ENCODE results near the gene ABCA7. TPM values are rescaled to one million over a fixed set of nuclear protein-coding genes. Genes with fewer than 3 reads are reported as not detected.
A peak's percentile ranks its signal among the peaks of the same experiment; 100 is the strongest.

Gene ABCA7
- total and polyA plus RNA-seq, 2 of the 13 experiments (the other 11 are each of a cell fraction or from before 2014, with no cell fraction given), result 4.4 to 32.4 TPM

GRCh38 chr19:1039646-1040475, at the start of gene ABCA7 (continued):
- TF ChIP-seq RNF219 (CRISPR knock-in tag; IDR thresholded peaks at IDR 0.05), result no peak
- TF ChIP-seq BHLHE40 (IDR thresholded peaks at IDR 0.05; ENCODE audit: low read length), result peak; percentile 6; the same call in 1 of the 2 replicates
- TF ChIP-seq ZNF816 (CRISPR knock-in tag; IDR thresholded peaks at IDR 0.05; ENCODE audit: borderline replicate concordance), result no peak
- TF ChIP-seq ZBTB25 (CRISPR knock-in tag; IDR thresholded peaks at IDR 0.05), result peak; percentile 33; the same call in 1 of the 2 replicates
- no peak for TF ChIP-seq NPAS2 (CRISPR knock-in tag; IDR thresholded peaks at IDR 0.05; ENCODE audit: borderline replicate concordance)
- TF ChIP-seq ETS1 (CRISPR knock-in tag; IDR thresholded peaks at IDR 0.05), result no peak
- TF ChIP-seq HNRNPH1 (optimal IDR thresholded peaks at IDR 0.05; ENCODE audit: low read depth, low read length), result no peak
- TF ChIP-seq MBD4 (IDR thresholded peaks at IDR 0.05; ENCODE audit: borderline replicate concordance, low read length), result no peak

Data from HepG2 (cell line).